NK-92 treated with Interleukin-12 subunit alpha and Interleukin-12 subunit beta, amount 100 ng/mL, for 24 hours (cell line): ENCODE results near the gene GAS1.

ENCODE experiments used
- DNase-seq: peaks from one replicate; lab custom pipeline; 2025; lab: John Stamatoyannopoulos, UW

Gene GAS1

GRCh38 chr9:86965636-86966395, 18.5 kb upstream of the GAS1 start:
- DNase-seq = no peak

GRCh38 chr9:86962692-86963091, 15.4 kb upstream of the GAS1 start:
- no peak for DNase-seq

- DNase-seq = no peak
Measured at GRCh38 chr9:86960938-86961337, 13.6 kb upstream of the GAS1 start.

GRCh38 chr9:86958203-86958602, 10.9 kb upstream of the GAS1 start:
- DNase-seq = no peak

GRCh38 chr9:86955561-86955960, 8.3 kb upstream of the GAS1 start:
- DNase-seq = no peak

GRCh38 chr9:86955042-86955441, 7.7 kb upstream of the GAS1 start:
- no peak for DNase-seq

- no peak for DNase-seq
Measured at GRCh38 chr9:86953181-86953580, 5.9 kb upstream of the GAS1 start.

GRCh38 chr9:86948074-86948929, 996 bp upstream of the GAS1 start:
- DNase-seq = no peak

GRCh38 chr9:86946201-86947145, 833 bp downstream of the GAS1 start:
- DNase-seq = no peak

- DNase-seq = no peak
Measured at GRCh38 chr9:86945728-86946200, 1.5 kb downstream of the GAS1 start.

GRCh38 chr9:86944796-86945727, 2.2 kb downstream of the GAS1 start:
- no peak for DNase-seq

- no peak for DNase-seq
Measured at GRCh38 chr9:86943201-86944113, 3.8 kb downstream of the GAS1 start.

- no peak for DNase-seq
Measured at GRCh38 chr9:86942281-86943200, 4.8 kb downstream of the GAS1 start.

GRCh38 chr9:86941197-86941596, 6.1 kb downstream of the GAS1 start:
- DNase-seq = no peak

- DNase-seq = no peak
Measured at GRCh38 chr9:86940774-86941173, 6.5 kb downstream of the GAS1 start.

GRCh38 chr9:86939891-86940290, 7.4 kb downstream of the GAS1 start:
- no peak for DNase-seq

- no peak for DNase-seq
Measured at GRCh38 chr9:86939321-86939720, 8.0 kb downstream of the GAS1 start.

- DNase-seq = no peak
Measured at GRCh38 chr9:86938780-86939179, 8.5 kb downstream of the GAS1 start.

- DNase-seq = no peak
Measured at GRCh38 chr9:86926145-86926544, 21.2 kb downstream of the GAS1 start.
